ENCODE measurements around the gene TTLL8. TPM values are rescaled to one million over a fixed set of nuclear protein-coding genes. Genes with fewer than 3 reads are reported as not detected.

TTLL8 gene
- total RNA-seq, 1 donor from 2014 or later: not detected

GRCh38 chr22:50008151-50009040 lies 49.7 kb downstream of the TTLL8 start:
- intact Hi-C loops (cut with micrococcal nuclease): no loop called here

- intact Hi-C loops (cut with micrococcal nuclease): no loop called here
These were observed 51.0 kb downstream of the TTLL8 start for GRCh38 chr22:50007057-50007511.

GRCh38 chr22:50004918-50005317 lies 53.2 kb downstream of the TTLL8 start:
- intact Hi-C loops (cut with micrococcal nuclease): no loop called here

GRCh38 chr22:50002791-50003190 lies 55.3 kb downstream of the TTLL8 start:
- intact Hi-C loops (cut with micrococcal nuclease): no loop called here

- intact Hi-C loops (cut with micrococcal nuclease): no loop called here
These were observed 56.5 kb downstream of the TTLL8 start for GRCh38 chr22:50001388-50002231.

- intact Hi-C loops (cut with micrococcal nuclease): no loop called here
These were observed 57.3 kb downstream of the TTLL8 start for GRCh38 chr22:50000587-50001387.

- intact Hi-C loops (cut with micrococcal nuclease): no loop called here
These were observed 58.0 kb downstream of the TTLL8 start for GRCh38 chr22:49999946-50000586.

- intact Hi-C loops (cut with micrococcal nuclease): no loop called here
These were observed 58.8 kb downstream of the TTLL8 start for GRCh38 chr22:49999063-49999945.

- intact Hi-C loops (cut with micrococcal nuclease): no loop called here
These were observed 59.4 kb downstream of the TTLL8 start for GRCh38 chr22:49998718-49999062.

- intact Hi-C loops (cut with micrococcal nuclease): no loop called here
These were observed 60.0 kb downstream of the TTLL8 start for GRCh38 chr22:49997932-49998717.

GRCh38 chr22:49997251-49997599 lies 60.9 kb downstream of the TTLL8 start:
- intact Hi-C loops (cut with micrococcal nuclease): no loop called here

- intact Hi-C loops (cut with micrococcal nuclease): no loop called here
These were observed 61.4 kb downstream of the TTLL8 start for GRCh38 chr22:49996518-49997250.

- intact Hi-C loops (cut with micrococcal nuclease): no loop called here
These were observed 62.0 kb downstream of the TTLL8 start for GRCh38 chr22:49996119-49996517.

- intact Hi-C loops (cut with micrococcal nuclease): no loop called here
These were observed 62.6 kb downstream of the TTLL8 start for GRCh38 chr22:49995361-49996118.

- intact Hi-C loops (cut with micrococcal nuclease): no loop called here
These were observed 63.1 kb downstream of the TTLL8 start for GRCh38 chr22:49995041-49995360.

GRCh38 chr22:49994361-49995040 lies 63.6 kb downstream of the TTLL8 start:
- intact Hi-C loops (cut with micrococcal nuclease): no loop called here

- intact Hi-C loops (cut with micrococcal nuclease): loop anchor here (1.0 to 2.0 kb wide), 5 partner anchors 10 to 227 kb away; no protein-coding TSS in a partner anchor
These were observed 64.3 kb downstream of the TTLL8 start for GRCh38 chr22:49993649-49994360.

Data from T-helper 1 cell treated with Interleukin-12 subunit alpha and Interleukin-12 subunit beta and Interleukin-4 antibody, amounts not matched to agents 30 ng/mL and 1 ng/mL, for 36 hours (primary cell).